Measurements from ENCODE around the gene PIGL.
"Not testable (repeated sequence)": the region's sequence is repeated elsewhere in the genome, so short reads cannot be mapped to it uniquely, and the experiment has no call there.

The PIGL gene

GRCh38 chr17:16277163-16277562 lies 60.2 kb downstream of the PIGL start:
- DNase-seq = no peak

- no peak for DNase-seq
These were observed 64.3 kb downstream of the PIGL start for GRCh38 chr17:16281351-16281750.

- DNase-seq = no peak
These were observed 65.5 kb downstream of the PIGL start for GRCh38 chr17:16282522-16282921.

DNA sequence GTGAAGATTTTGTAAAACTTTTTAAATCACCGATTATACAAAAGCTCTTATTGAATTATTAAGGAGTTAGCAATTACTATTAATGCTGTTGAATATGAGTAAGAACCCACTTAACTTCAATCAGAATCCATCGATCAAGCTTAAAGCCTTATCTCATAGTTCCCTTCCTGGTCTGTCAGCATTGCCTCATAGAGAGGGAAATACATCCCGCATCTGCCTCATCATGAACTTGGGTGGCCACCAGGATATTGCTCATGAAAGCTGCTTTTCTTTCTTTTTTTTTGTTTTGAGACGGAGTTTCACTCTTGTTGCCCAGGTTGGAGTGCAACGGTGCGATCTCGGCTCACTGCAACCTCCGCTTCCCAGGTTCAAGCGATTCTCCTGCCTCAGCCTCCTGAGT lies 66.7 kb downstream of the PIGL start:
- DNase-seq = no peak

DNA sequence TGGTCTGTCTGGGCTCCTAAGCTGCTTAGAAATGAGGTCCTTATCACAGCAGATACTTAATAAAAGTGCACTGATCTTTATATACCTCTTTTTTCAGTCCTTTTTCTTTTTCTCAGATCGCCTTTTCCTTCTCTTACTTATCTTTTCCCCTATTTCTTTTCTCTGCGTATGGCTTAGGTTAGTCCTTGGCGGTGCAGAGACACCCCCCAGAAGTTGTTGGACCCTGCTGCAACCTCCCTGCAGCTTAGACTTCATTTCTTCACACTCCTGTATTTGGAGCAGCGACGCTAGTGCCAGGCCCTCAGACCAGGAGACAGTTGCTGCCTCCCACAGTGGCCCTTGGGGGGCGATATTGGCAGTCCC lies 68.6 kb downstream of the PIGL start:
- DNase-seq = no peak

DNA sequence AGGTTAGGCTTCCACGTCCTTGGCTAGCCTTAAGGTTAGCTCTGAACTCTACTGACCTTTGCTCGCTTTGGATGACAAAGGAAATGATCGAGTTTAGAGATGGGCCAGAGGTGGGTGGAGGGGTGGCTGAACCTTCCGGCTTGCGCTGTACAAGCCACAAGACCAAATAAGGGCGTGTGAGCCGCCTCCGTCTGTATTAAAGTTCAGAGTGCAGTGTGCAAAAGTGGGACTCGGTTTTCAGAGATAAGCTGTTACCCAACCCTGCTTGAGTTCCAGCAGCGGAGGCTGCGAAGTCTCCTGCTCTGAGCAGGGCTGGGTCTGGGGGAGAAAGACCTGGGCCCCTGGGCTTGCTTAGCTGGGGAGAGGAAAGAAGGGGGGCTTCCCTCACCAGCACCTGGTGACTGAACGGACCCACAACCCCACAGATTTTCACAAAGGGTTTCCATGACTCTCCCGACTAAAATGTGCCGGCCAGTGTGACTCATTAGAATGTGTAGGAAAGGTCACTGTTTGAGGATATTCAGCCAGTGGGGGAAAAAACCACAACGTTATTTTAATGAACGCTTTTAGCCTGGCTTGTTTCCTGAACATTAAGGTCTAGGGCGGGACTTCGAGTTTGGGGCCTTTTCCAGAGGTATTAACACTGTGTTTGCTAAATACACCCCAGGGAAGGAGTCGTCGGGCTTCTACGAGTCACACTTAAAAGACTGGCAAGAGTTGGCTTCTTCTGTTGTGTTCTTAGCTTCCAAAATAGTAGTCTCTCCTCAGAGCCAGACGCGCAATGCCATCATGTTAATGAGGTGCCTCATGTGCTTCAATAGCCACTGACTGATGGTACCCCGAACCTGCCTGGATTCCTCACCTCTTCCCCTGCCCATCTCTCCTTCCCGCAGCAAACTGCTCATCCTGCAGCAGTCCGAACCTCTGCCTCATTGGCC lies 69.3 kb downstream of the PIGL start:
- DNase-seq = no peak

DNA sequence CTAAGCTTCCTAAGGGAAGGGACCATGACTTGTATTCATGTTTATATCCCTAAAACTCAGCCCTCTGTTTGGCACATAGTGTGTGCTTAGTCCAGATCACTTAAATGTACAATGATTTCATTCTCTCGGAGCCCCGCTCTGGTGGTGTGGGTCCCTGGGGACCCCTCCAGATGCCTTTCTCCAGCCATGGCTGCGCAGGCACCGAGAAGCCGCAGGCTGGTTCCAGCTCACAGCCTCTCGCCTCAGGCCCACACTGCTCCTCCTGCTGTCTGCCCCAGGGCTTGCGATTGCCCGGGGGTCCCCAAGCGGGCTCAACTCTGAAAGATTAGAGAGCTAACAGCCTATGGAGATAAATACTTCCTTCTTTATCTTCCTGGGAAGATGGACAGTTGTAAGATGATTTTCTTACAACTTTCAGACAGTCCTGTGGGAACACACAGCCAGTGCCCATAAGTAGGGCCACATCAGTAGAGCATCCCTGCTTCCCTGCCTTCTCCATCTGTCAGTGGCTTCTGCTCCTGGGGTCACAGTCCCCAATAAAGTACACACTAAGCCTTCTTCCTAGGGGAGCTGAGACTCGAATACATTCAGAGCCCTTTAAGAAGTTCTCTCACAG lies 70.0 kb downstream of the PIGL start:
- no peak for DNase-seq

DNA sequence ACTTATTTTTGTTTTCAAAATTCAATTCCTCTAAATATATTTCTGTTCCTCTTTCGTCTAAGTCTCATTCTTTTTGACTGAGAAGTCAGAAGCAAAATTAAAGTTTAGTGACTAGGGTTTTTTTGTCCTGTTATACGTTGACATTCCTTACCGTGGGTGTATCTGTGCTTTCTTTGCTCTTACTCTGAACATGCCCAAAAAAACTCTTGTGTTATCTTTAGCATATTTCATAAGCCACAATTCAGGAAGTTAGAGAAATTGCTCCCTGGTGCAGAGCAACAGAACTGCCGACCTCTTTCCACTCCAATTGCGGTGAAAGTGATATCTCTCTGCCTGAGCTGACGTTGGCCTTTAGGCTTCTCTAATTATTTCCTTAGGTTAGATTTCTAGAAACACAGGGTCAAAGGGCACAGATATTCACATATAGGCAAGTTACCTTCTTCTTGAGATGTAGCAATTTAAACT lies 70.6 kb downstream of the PIGL start:
- no peak for DNase-seq

- DNase-seq = no peak
These were observed 72.0 kb downstream of the PIGL start for GRCh38 chr17:16288860-16289571.

DNA sequence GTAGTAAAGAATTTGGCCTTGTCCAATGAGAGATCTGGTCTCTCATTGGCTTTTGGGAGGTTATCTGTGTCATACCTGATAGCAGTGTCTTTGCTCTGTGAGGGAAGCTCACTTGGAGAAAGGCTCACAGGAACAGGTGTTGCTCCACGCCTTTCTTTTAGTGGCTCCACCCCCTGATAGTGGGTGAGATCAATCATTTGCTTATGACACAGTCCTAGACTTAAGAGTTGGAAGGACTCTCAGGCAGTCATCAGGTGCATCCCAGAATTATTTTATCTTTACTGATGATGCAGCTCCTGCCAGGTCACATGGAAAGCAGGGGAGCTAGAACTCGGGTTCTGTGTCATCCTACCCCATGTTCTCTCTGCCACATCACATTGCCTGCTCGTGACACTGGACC lies 76.9 kb downstream of the PIGL start:
- DNase-seq = no peak

- no peak for DNase-seq
These were observed 77.5 kb downstream of the PIGL start for GRCh38 chr17:16294560-16294959.

DNA sequence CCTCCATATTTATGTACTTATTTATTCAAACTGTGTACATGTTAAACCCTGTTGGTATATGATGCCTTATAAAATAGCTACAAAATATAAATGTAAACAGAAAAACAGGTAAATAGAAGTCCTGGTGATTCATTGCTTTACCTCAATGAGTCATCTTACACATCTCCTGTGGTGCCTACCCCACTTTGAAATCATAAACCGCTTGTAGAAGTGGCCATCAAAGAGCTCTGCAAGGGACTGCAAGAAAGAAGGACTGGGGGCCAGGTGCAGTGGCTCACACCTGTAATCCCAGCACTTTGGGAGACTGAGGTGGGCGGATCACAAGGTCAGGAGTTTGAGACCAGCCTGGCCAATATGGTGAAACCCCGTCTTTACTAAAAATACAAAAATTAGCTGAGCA lies 79.1 kb downstream of the PIGL start:
- not testable (repeated sequence) for DNase-seq

- no peak for DNase-seq
These were observed 80.5 kb downstream of the PIGL start for GRCh38 chr17:16297367-16298139.

GRCh38 chr17:16298140-16298662 lies 81.2 kb downstream of the PIGL start:
- no peak for DNase-seq

GRCh38 chr17:16300554-16300953 lies 83.5 kb downstream of the PIGL start:
- no peak for DNase-seq

GRCh38 chr17:16301963-16302855 lies 85.2 kb downstream of the PIGL start:
- DNase-seq = no peak

- no peak for DNase-seq
These were observed 85.8 kb downstream of the PIGL start for GRCh38 chr17:16302856-16303255.

DNA sequence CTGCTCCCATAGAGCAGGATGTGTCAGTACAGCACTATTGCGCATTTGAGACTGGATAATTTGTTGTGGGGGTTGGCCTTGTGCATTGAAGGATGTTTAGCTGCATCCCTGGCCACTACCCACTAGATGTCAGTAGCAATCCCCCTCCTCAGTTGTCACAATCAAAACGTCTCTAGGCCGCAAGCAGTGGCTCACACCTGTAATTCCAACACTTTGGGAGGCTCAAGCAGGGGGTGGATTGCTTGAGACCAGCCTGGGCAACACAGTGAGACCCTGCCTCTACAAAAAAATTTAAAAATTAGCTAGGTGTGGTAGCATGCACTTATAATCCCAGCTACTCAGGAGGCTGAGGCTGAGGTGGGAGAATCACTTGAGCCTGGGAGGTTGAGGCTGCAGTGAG lies 87.8 kb downstream of the PIGL start:
- no peak for DNase-seq

- DNase-seq = no peak
These were observed 89.2 kb downstream of the PIGL start for GRCh38 chr17:16306211-16306610.

- not testable (repeated sequence) for DNase-seq
These were observed 95.1 kb downstream of the PIGL start for GRCh38 chr17:16312061-16312460.

Measured in NCI-H524 treated with DMSO at 0.1 percent for 48 hours (cell line).